ENCODE data around the gene ELL2. TPM values are rescaled to one million over a fixed set of nuclear protein-coding genes. Genes with fewer than 3 reads are reported as not detected.

Gene ELL2
- polyA plus RNA-seq, 2 donors, result 29.1 to 39.6 TPM

DNA sequence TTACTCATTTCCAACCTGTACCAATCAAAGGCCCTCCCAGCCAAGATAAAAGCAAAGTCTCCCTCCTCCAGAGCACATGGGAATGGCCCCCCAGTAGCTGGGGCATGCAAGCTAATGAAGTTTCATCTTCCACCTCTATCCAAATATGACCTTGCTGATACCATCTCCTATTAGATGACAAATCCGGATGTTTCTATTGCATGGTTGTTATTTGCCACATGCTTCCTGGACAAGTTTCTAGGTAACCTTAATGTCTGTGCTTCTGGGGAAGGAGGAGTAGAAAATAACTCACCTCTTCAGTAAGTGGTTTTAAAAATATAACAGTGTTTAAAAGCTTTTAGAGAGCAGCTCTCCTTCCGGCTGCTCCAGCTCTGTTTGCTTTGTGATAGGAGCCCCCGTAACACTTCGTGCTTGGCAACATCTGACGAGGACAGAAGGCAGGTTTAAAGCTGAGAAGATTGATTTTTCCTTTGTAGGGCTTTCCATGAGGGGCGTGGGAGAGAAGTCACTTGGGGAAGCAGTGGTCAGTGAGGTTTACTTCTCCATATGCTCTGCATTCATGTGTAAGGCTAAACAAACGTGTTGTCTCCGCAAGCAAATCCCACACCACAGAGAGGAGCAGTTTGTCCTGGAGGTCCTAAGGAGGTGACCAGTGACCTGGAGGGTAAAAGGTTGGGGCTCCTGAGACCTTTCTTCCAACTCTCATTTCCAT, 98.8 kb downstream of the ELL2 start:
- Histone ChIP-seq H3K27me3 (ENCODE audit: control insufficient read depth in 1 of 2, insufficient read depth in 2 of 2, low read length in 2 of 2) (no peaks in the 10 kb centered on the region), H3K9me3 (ENCODE audit: control insufficient read depth in 2 of 2, insufficient read depth in 1 of 2, low read depth in 1 of 2, low read length in 1 of 2) (no peaks in the 10 kb centered on the region), H3K36me3 (ENCODE audit: control insufficient read depth in 2 of 2, insufficient read depth in 2 of 2, low read length in 1 of 2) (no peaks in the 10 kb centered on the region), H3K4me1 (ENCODE audit: control insufficient read depth in 2 of 2, insufficient read depth in 2 of 2, low read length in 1 of 2) (peaks cover 0 to 5% of the 10 kb centered on the region in 2 donors), H3K4me3 (ENCODE audit: low read depth in 1 of 2, low read length in 2 of 2) (no peak overlapping the region), H3K27ac (ENCODE audit: low read depth in 2 of 2, low read length in 1 of 2) (peak overlapping the region; percentile 22 to 25)
- whole genome bisulfite sequencing, 2 donors, result 75 to 86% methylated on average over 8 of the region's 8 CpGs

- H3K4me1 ChIP-seq (ENCODE audit: control insufficient read depth in 2 of 2, insufficient read depth in 2 of 2, low read length in 1 of 2), result peaks cover 0 to 11% of the 10 kb centered on the region in 2 donors
- H3K27me3 ChIP-seq (ENCODE audit: control insufficient read depth in 1 of 2, insufficient read depth in 2 of 2, low read length in 2 of 2), result no peaks in the 10 kb centered on the region
- WGBS, 2 donors, result 64 to 79% methylated on average over 8 of the region's 8 CpGs
- peak overlapping the region; percentile 1 to 41 for H3K27ac ChIP-seq (ENCODE audit: low read depth in 2 of 2, low read length in 1 of 2)
- H3K36me3 ChIP-seq (ENCODE audit: control insufficient read depth in 2 of 2, insufficient read depth in 2 of 2, low read length in 1 of 2), result no peaks in the 10 kb centered on the region
- no peaks in the 10 kb centered on the region for H3K9me3 ChIP-seq (ENCODE audit: control insufficient read depth in 2 of 2, insufficient read depth in 1 of 2, low read depth in 1 of 2, low read length in 1 of 2)
- H3K4me3 ChIP-seq (ENCODE audit: low read depth in 1 of 2, low read length in 2 of 2), result no peak overlapping the region
Measured at GRCh38 chr5:95861864-95862561, 99.6 kb downstream of the ELL2 start.

GRCh38 chr5:95861221-95861863, 100.3 kb downstream of the ELL2 start:
- Histone ChIP-seq H3K36me3 (ENCODE audit: control insufficient read depth in 2 of 2, insufficient read depth in 2 of 2, low read length in 1 of 2) (no peaks in the 10 kb centered on the region), H3K27me3 (ENCODE audit: control insufficient read depth in 1 of 2, insufficient read depth in 2 of 2, low read length in 2 of 2) (no peaks in the 10 kb centered on the region), H3K4me3 (ENCODE audit: low read depth in 1 of 2, low read length in 2 of 2) (no peak overlapping the region), H3K9me3 (ENCODE audit: control insufficient read depth in 2 of 2, insufficient read depth in 1 of 2, low read depth in 1 of 2, low read length in 1 of 2) (no peaks in the 10 kb centered on the region), H3K27ac (ENCODE audit: low read depth in 2 of 2, low read length in 1 of 2) (peak overlapping the region; percentile 3 to 24), H3K4me1 (ENCODE audit: control insufficient read depth in 2 of 2, insufficient read depth in 2 of 2, low read length in 1 of 2) (peaks cover 0 to 14% of the 10 kb centered on the region in 2 donors)
- 60 to 62% methylated on average over 14 of the region's 14 CpGs for WGBS, 2 donors

DNA sequence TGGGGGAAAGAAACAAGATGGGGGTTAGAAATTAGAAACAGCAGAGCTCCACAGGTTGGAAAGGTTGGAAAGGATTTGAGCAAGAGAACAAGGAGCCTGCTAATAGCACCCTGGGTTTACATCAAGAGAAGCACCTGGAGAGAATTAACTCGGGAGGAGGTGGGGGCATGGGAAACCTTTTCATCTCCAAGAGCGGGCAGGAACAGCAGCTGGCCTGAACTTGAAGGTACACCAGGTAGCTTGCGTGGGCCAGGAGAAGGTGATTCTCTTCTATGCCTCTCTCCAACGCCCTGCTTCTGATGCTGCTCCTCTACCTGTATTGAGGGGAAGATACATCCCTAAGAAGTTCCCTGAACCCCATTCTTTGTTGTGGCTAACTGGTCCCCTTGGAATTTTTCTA, 102.0 kb downstream of the ELL2 start:
- Histone ChIP-seq H3K9me3 (ENCODE audit: control insufficient read depth in 2 of 2, insufficient read depth in 1 of 2, low read depth in 1 of 2, low read length in 1 of 2) (no peaks in the 10 kb centered on the region), H3K27me3 (ENCODE audit: control insufficient read depth in 1 of 2, insufficient read depth in 2 of 2, low read length in 2 of 2) (no peaks in the 10 kb centered on the region), H3K36me3 (ENCODE audit: control insufficient read depth in 2 of 2, insufficient read depth in 2 of 2, low read length in 1 of 2) (no peaks in the 10 kb centered on the region), H3K4me1 (ENCODE audit: control insufficient read depth in 2 of 2, insufficient read depth in 2 of 2, low read length in 1 of 2) (peaks cover 0 to 14% of the 10 kb centered on the region in 2 donors), H3K27ac (ENCODE audit: low read depth in 2 of 2, low read length in 1 of 2) (peak overlapping the region; percentile 64 to 78), H3K4me3 (ENCODE audit: low read depth in 1 of 2, low read length in 2 of 2) (no peak overlapping the region)
- 69 to 90% methylated on average over 4 of the region's 4 CpGs for WGBS, 2 donors

GRCh38 chr5:95858661-95859595, 102.7 kb downstream of the ELL2 start:
- Histone ChIP-seq H3K4me3 (ENCODE audit: low read depth in 1 of 2, low read length in 2 of 2) (peak overlapping the region; percentile 13 to 30), H3K27ac (ENCODE audit: low read depth in 2 of 2, low read length in 1 of 2) (peak overlapping the region; percentile 97), H3K36me3 (ENCODE audit: control insufficient read depth in 2 of 2, insufficient read depth in 2 of 2, low read length in 1 of 2) (no peaks in the 10 kb centered on the region), H3K27me3 (ENCODE audit: control insufficient read depth in 1 of 2, insufficient read depth in 2 of 2, low read length in 2 of 2) (no peaks in the 10 kb centered on the region), H3K9me3 (ENCODE audit: control insufficient read depth in 2 of 2, insufficient read depth in 1 of 2, low read depth in 1 of 2, low read length in 1 of 2) (no peaks in the 10 kb centered on the region), H3K4me1 (ENCODE audit: control insufficient read depth in 2 of 2, insufficient read depth in 2 of 2, low read length in 1 of 2) (peaks cover 0 to 14% of the 10 kb centered on the region in 2 donors)
- 7 to 9% methylated on average over 28 of the region's 28 CpGs for WGBS, 2 donors

GRCh38 chr5:95858023-95858461, 103.6 kb downstream of the ELL2 start:
- Histone ChIP-seq H3K4me3 (ENCODE audit: low read depth in 1 of 2, low read length in 2 of 2) (peak overlapping the region in 1 of 2 donors; percentile 13), H3K4me1 (ENCODE audit: control insufficient read depth in 2 of 2, insufficient read depth in 2 of 2, low read length in 1 of 2) (peaks cover 0 to 14% of the 10 kb centered on the region in 2 donors), H3K27ac (ENCODE audit: low read depth in 2 of 2, low read length in 1 of 2) (peak overlapping the region; percentile 97), H3K9me3 (ENCODE audit: control insufficient read depth in 2 of 2, insufficient read depth in 1 of 2, low read depth in 1 of 2, low read length in 1 of 2) (no peaks in the 10 kb centered on the region), H3K36me3 (ENCODE audit: control insufficient read depth in 2 of 2, insufficient read depth in 2 of 2, low read length in 1 of 2) (no peaks in the 10 kb centered on the region), H3K27me3 (ENCODE audit: control insufficient read depth in 1 of 2, insufficient read depth in 2 of 2, low read length in 2 of 2) (no peaks in the 10 kb centered on the region)
- WGBS, 2 donors, result 32 to 54% methylated on average over 8 of the region's 8 CpGs

DNA sequence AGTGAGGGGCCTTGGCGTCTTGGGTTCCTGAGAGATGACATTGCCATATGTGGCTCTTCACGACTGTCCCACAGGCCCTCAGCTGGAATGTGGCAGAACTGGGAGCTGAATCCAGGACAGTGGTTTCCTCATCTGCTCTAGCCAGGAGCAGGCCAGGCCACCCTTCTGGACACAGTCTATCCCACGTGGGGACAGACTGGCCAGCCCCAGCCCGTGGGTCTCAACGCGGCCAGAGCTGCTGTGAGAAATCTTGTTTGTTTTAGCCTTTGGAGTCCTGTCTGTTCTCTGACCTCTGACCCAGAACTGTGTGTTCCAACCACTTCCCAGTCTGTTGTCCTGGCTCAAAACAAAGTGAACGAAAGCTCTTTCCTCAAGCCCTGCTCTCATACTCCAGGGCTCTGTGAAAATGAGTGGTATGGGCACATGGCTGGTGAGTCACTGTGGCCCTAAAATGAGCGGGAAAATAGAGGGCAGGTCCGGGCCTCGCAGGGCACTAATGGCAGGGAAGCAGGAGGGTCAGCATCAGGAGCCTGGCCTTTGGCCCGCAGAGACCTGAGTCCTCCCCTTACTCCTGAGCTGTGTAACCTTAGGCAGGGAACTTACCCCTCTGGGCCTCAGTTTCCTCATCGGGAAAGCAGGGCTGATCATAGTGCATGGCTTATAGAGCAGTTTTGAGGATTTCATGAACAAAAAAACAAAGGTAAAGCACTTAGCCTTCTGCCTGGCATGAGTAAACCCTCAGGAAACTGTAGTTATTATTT, 104.3 kb downstream of the ELL2 start:
- Histone ChIP-seq H3K4me1 (ENCODE audit: control insufficient read depth in 2 of 2, insufficient read depth in 2 of 2, low read length in 1 of 2) (peaks cover 0 to 14% of the 10 kb centered on the region in 2 donors), H3K27me3 (ENCODE audit: control insufficient read depth in 1 of 2, insufficient read depth in 2 of 2, low read length in 2 of 2) (no peaks in the 10 kb centered on the region), H3K36me3 (ENCODE audit: control insufficient read depth in 2 of 2, insufficient read depth in 2 of 2, low read length in 1 of 2) (no peaks in the 10 kb centered on the region), H3K9me3 (ENCODE audit: control insufficient read depth in 2 of 2, insufficient read depth in 1 of 2, low read depth in 1 of 2, low read length in 1 of 2) (no peaks in the 10 kb centered on the region), H3K4me3 (ENCODE audit: low read depth in 1 of 2, low read length in 2 of 2) (no peak overlapping the region), H3K27ac (ENCODE audit: low read depth in 2 of 2, low read length in 1 of 2) (peak overlapping the region; percentile 97)
- 64 to 70% methylated on average over 12 of the region's 12 CpGs for WGBS, 2 donors

- Histone ChIP-seq H3K9me3 (ENCODE audit: control insufficient read depth in 2 of 2, insufficient read depth in 1 of 2, low read depth in 1 of 2, low read length in 1 of 2) (no peaks in the 10 kb centered on the region), H3K27me3 (ENCODE audit: control insufficient read depth in 1 of 2, insufficient read depth in 2 of 2, low read length in 2 of 2) (no peaks in the 10 kb centered on the region), H3K4me3 (ENCODE audit: low read depth in 1 of 2, low read length in 2 of 2) (no peak overlapping the region), H3K27ac (ENCODE audit: low read depth in 2 of 2, low read length in 1 of 2) (peak overlapping the region; percentile 17 to 57), H3K4me1 (ENCODE audit: control insufficient read depth in 2 of 2, insufficient read depth in 2 of 2, low read length in 1 of 2) (peaks cover 0 to 14% of the 10 kb centered on the region in 2 donors), H3K36me3 (ENCODE audit: control insufficient read depth in 2 of 2, insufficient read depth in 2 of 2, low read length in 1 of 2) (no peaks in the 10 kb centered on the region)
- WGBS, 2 donors, result 82 to 87% methylated on average over 7 of the region's 7 CpGs
Measured at GRCh38 chr5:95856501-95856981, 105.1 kb downstream of the ELL2 start.

Measured in esophagus (tissue), 2 donors.